Activated CD8-positive, alpha-beta memory T cell treated with anti-CD3 and anti-CD28 coated beads, Interleukin-2, amount 50 U/mL, for 1 hour (primary cell): Measurements from ENCODE around the gene ZNF595.
"Not testable (repeated sequence)": the region's sequence is repeated elsewhere in the genome, so short reads cannot be mapped to it uniquely, and the experiment has no call there.

Experiments
- DNase-seq: peaks from one replicate; pipeline ENCODE4 v3.0.0-alpha.2; 2020; ENCODE audit errors: extremely low read depth

The ZNF595 gene

GRCh38 chr4:52804-53479 lies at the start of gene ZNF595:
ZNF595 (plus strand) TSS chr4:53321; CDS start chr4:53489, 168 bp downstream.
- not testable (repeated sequence) for DNase-seq

GRCh38 chr4:9937-10870 lies 42.9 kb upstream of the ZNF595 start:
- DNase-seq: not testable (repeated sequence)

GRCh38 chr4:11095-11815 lies 41.9 kb upstream of the ZNF595 start:
- DNase-seq: not testable (repeated sequence)

GRCh38 chr4:11816-12417 lies 41.2 kb upstream of the ZNF595 start:
- DNase-seq: not testable (repeated sequence)

- DNase-seq: not testable (repeated sequence)
Observed at GRCh38 chr4:18128-18527, 35.0 kb upstream of the ZNF595 start.

- DNase-seq: not testable (repeated sequence)
Observed at GRCh38 chr4:18589-18988, 34.5 kb upstream of the ZNF595 start.

- DNase-seq: not testable (repeated sequence)
Observed at GRCh38 chr4:22882-23281, 30.2 kb upstream of the ZNF595 start.

GRCh38 chr4:24359-24758 lies 28.8 kb upstream of the ZNF595 start:
- DNase-seq: not testable (repeated sequence)

- not testable (repeated sequence) for DNase-seq
Observed at GRCh38 chr4:27501-27900, 25.6 kb upstream of the ZNF595 start.

- peak; percentile 4 for DNase-seq
Observed at GRCh38 chr4:28767-29542, 24.2 kb upstream of the ZNF595 start.

- DNase-seq: not testable (repeated sequence)
Observed at GRCh38 chr4:33314-33713, 19.8 kb upstream of the ZNF595 start.

GRCh38 chr4:36559-37415 lies 16.3 kb upstream of the ZNF595 start:
- not testable (repeated sequence) for DNase-seq

GRCh38 chr4:38202-38601 lies 14.9 kb upstream of the ZNF595 start:
- not testable (repeated sequence) for DNase-seq

GRCh38 chr4:43375-43774 lies 9.7 kb upstream of the ZNF595 start:
- not testable (repeated sequence) for DNase-seq

GRCh38 chr4:51253-51652 lies 1.9 kb upstream of the ZNF595 start:
- not testable (repeated sequence) for DNase-seq

GRCh38 chr4:51655-52277 lies 1.4 kb upstream of the ZNF595 start:
- DNase-seq: not testable (repeated sequence)

- not testable (repeated sequence) for DNase-seq
Observed at GRCh38 chr4:53521-53920, 400 bp downstream of the ZNF595 start.

GRCh38 chr4:64733-65132 lies 11.6 kb downstream of the ZNF595 start:
- not testable (repeated sequence) for DNase-seq

- no peak for DNase-seq
Observed at GRCh38 chr4:71830-72229, 18.7 kb downstream of the ZNF595 start.
